SK-N-SH (cell line): ENCODE measurements around the gene STARD13. TPM values are rescaled to one million over a fixed set of nuclear protein-coding genes. Genes with fewer than 3 reads are reported as not detected.

Experiments used
- CTCF ChIA-PET: fragments of 300-600, 350-600 bp; formaldehyde crosslinking; extraction: SDS; loops from one replicate; lab custom pipeline; 2021; lab: Yijun Ruan, JAX
- POLR2A ChIA-PET: fragments of 350-600 bp; sonication (Branson Sonifier 250); formaldehyde crosslinking; extraction: SDS; loops from one replicate; lab custom pipeline; 2020; ENCODE audit warnings: antibody characterized with exemption, inconsistent platforms; lab: Yijun Ruan, JAX
- DNase-seq: peaks from one replicate; pipeline ENCODE4 v3.0.0; 2012
- H2AFZ ChIP-seq: fragments of 200-600 bp; sonication (generic); 2 replicates; pipeline ENCODE4 v1.8.1; 2016; ENCODE audit warnings: antibody characterized with exemption, mild to moderate bottlenecking, low read depth
- H3F3A ChIP-seq: fragments of 200-600 bp; sonication (generic); replicated peaks from 2 replicates; pipeline ENCODE3; 2016; ENCODE audit warnings: antibody characterized with exemption, mild to moderate bottlenecking; ENCODE audit not compliant: insufficient read depth
- H3K27ac ChIP-seq, 2 experiments: fragments of 200-500 bp in 1 of 2; fragments of 200-600 bp in 1 of 2; sonication (Bioruptor generic) in 1 of 2; sonication (generic), shearing (Covaris generic) in 1 of 2; 2 replicates each; pipeline versions ENCODE4 v1.5.1 to v1.6.1; 2014 to 2016; ENCODE audit warnings: low read depth in 2 of 2, inconsistent platforms in 1 of 2, low read length in 1 of 2, mild to moderate bottlenecking in 1 of 2, mixed read lengths in 1 of 2
- H3K27me3 ChIP-seq: fragments of 200-600 bp; sonication (generic), shearing (Covaris generic); 2 replicates; pipeline ENCODE4 v1.6.1; 2016; ENCODE audit warnings: mixed run types; ENCODE audit not compliant: insufficient read depth
- H3K36me3 ChIP-seq, 2 experiments: fragments of 200-500 bp in 1 of 2; fragments of 200-600 bp in 1 of 2; sonication (Bioruptor generic) in 1 of 2; sonication (generic) in 1 of 2; replicated peaks in 1 of 2; 2 replicates each; pipeline versions ENCODE3 to v1.5.1; 2014 to 2016; ENCODE audit warnings: low read length in 1 of 2, mild to moderate bottlenecking in 1 of 2; ENCODE audit not compliant: insufficient read depth in 2 of 2, control insufficient read depth in 1 of 2
- H3K4me1 ChIP-seq, 2 experiments: fragments of 200-500 bp in 1 of 2; fragments of 200-600 bp in 1 of 2; sonication (Bioruptor generic) in 1 of 2; sonication (generic), shearing (Covaris generic) in 1 of 2; 2 replicates each; pipeline versions ENCODE4 v1.5.1 to v1.6.1; 2014 to 2016; ENCODE audit warnings: low read depth in 1 of 2, low read length in 1 of 2, mixed run types in 1 of 2; ENCODE audit not compliant: insufficient read depth in 2 of 2, control insufficient read depth in 1 of 2
- H3K4me2 ChIP-seq: fragments of 200-600 bp; sonication (generic), shearing (Covaris generic); 2 replicates; pipeline ENCODE4 v1.6.1; 2017; ENCODE audit warnings: mixed run types
- H3K4me3 ChIP-seq, 2 experiments: fragments of 200-500 bp in 1 of 2; fragments of 200-600 bp in 1 of 2; sonication (Bioruptor generic) in 1 of 2; sonication (generic), shearing (Covaris generic) in 1 of 2; 2 replicates each; pipeline versions ENCODE4 v1.5.1 to v1.8.1; 2014 to 2016; ENCODE audit warnings: low read depth in 2 of 2, inconsistent platforms in 1 of 2, low read length in 1 of 2, mild to moderate bottlenecking in 1 of 2, mixed read lengths in 1 of 2, moderate library complexity in 1 of 2
- H3K79me2 ChIP-seq: fragments of 200-600 bp; sonication (generic); 2 replicates; pipeline ENCODE4 v1.8.1; 2017; ENCODE audit warnings: mild to moderate bottlenecking; ENCODE audit not compliant: insufficient read depth
- H3K9ac ChIP-seq: fragments of 200-600 bp; sonication (generic); 2 replicates; pipeline ENCODE4 v1.6.1; 2017; ENCODE audit warnings: mixed run types
- H3K9me2 ChIP-seq: fragments of 200-600 bp; sonication (generic); 2 replicates; pipeline ENCODE4 v1.6.1; 2017; ENCODE audit warnings: mixed run types
- H3K9me3 ChIP-seq: fragments of 200-600 bp; sonication (generic); 2 replicates; pipeline ENCODE4 v1.6.1; 2017; ENCODE audit warnings: mixed run types, mild to moderate bottlenecking, moderate library complexity
- H4K20me1 ChIP-seq: fragments of 200-600 bp; sonication (generic); 2 replicates; pipeline ENCODE4 v1.6.1; 2017; ENCODE audit warnings: mild to moderate bottlenecking, mixed run types; ENCODE audit not compliant: insufficient read depth
- ELF1 ChIP-seq: IDR thresholded peaks from 2 replicates; pipeline ENCODE4 v1.4.0; 2012
- EP300 ChIP-seq, 2 experiments: IDR thresholded peaks; 2 replicates each; pipeline versions ENCODE4 v1.4.0 to v1.6.1; 2012; ENCODE audit warnings: borderline replicate concordance in 1 of 2, low read depth in 1 of 2, low read length in 1 of 2
- FOSL2 ChIP-seq: IDR thresholded peaks from 2 replicates; pipeline ENCODE4 v1.4.0; 2012; ENCODE audit warnings: low read depth, mild to moderate bottlenecking, moderate library complexity, borderline replicate concordance
- FOXJ3 ChIP-seq: sonication (generic); formaldehyde crosslinking; IDR thresholded peaks from 2 replicates; pipeline ENCODE4 v1.5.1; 2020; ENCODE audit warnings: mild to moderate bottlenecking, missing genetic modification reagents
- GABPA ChIP-seq: IDR thresholded peaks from 2 replicates; pipeline ENCODE4 v1.4.0; 2012; ENCODE audit warnings: low read depth, mild to moderate bottlenecking
- GATA2 ChIP-seq: sonication (generic); formaldehyde crosslinking; IDR thresholded peaks from 2 replicates; pipeline ENCODE4 v1.5.0; 2020; ENCODE audit warnings: mild to moderate bottlenecking, missing genetic modification reagents
- NRF1 ChIP-seq: IDR thresholded peaks from 2 replicates; pipeline ENCODE4 v1.6.1; 2012; ENCODE audit warnings: low read depth, mild to moderate bottlenecking, low read length
- RAD21 ChIP-seq: IDR thresholded peaks from 2 replicates; pipeline ENCODE4 v1.6.1; 2012; ENCODE audit warnings: mild to moderate bottlenecking, low read length
- RXRA ChIP-seq: IDR thresholded peaks from 2 replicates; pipeline ENCODE4 v1.4.0; 2012; ENCODE audit warnings: low read depth, mild to moderate bottlenecking, borderline replicate concordance
- SIN3A ChIP-seq: IDR thresholded peaks from 2 replicates; pipeline ENCODE4 v1.6.1; 2012; ENCODE audit warnings: low read depth, mild to moderate bottlenecking, low read length, moderate library complexity, borderline replicate concordance
- WGBS: methylation state at CpG from one replicate; pipeline ENCODE4 v1.1.6; 2017; ENCODE audit warnings: low lambda C conversion rate; 5-methylcytosine and 5-hydroxymethylcytosine counted together
- polyA plus RNA-seq, 3 experiments: library from polyadenylated mRNA; depleted of rRNA; stranded (reverse); fragments of >200 nt; gene quantifications; 2 replicates each; pipeline ENCODE4 v1.2.3, GENCODE V29; 2012
- TF ChIP-seq, protein P1 (sequence below): IDR thresholded peaks from 2 replicates; pipeline ENCODE4 v1.6.1; 2012; ENCODE audit warnings: mild to moderate bottlenecking, low read depth, low read length, moderate library complexity
- TF ChIP-seq, protein P2 (sequence below): fragments of 150-350 bp; IDR thresholded peaks from 2 replicates; pipeline ENCODE4 v1.6.1; 2017; ENCODE audit warnings: antibody characterized with exemption, low read length, low read depth, borderline replicate concordance
- TF ChIP-seq, protein P3 (sequence below): IDR thresholded peaks from 2 replicates; pipeline ENCODE4; 2012
- TF ChIP-seq, protein P4 (sequence below): IDR thresholded peaks from 2 replicates; pipeline ENCODE4 v1.4.0; 2012; ENCODE audit warnings: low read depth, borderline replicate concordance

Gene STARD13
- polyA plus RNA-seq, 1 of the 3 experiments (the other 2 are of a cell fraction) = 5.7 TPM

DNA sequence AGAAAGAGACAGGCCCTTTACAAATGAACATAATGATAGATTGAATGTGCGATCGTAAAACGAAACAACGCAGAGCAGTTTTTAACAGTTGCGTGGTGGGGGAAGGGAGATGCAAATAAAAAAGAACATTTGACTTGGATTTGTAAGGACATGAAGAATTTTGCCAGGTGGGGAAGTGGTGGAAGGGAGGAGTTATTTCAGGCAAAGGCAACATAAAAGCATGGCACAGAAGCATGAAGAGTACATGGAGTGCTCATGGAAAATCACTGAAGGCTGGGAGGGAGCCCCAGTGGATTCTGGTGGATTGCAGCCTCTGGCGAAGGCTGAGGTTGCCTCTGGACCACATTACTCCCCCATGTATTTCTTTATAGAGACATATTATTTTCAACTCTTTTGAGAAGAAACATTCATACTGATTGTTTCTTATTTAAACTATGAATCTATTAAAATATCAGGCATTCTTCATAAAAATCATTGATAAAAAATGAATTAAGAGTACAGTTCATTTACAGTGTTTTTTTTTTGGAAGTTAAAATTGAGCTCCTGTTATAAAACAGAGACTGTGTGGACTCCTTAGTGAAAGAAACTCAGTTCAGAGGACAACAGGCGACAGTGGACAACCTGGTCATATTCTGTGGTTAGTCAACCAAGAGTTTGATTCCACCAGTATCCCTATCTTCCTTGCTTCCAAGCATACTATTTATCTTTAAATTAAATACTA, 57.5 kb downstream of the STARD13 start (continued):
- no peak for TF ChIP-seq EP300 (IDR thresholded peaks at IDR 0.05; ENCODE audit: borderline replicate concordance in 1 of 2, low read depth in 1 of 2, low read length in 1 of 2)
- TF ChIP-seq GABPA = no peak
- no peak for TF ChIP-seq NRF1

DNA sequence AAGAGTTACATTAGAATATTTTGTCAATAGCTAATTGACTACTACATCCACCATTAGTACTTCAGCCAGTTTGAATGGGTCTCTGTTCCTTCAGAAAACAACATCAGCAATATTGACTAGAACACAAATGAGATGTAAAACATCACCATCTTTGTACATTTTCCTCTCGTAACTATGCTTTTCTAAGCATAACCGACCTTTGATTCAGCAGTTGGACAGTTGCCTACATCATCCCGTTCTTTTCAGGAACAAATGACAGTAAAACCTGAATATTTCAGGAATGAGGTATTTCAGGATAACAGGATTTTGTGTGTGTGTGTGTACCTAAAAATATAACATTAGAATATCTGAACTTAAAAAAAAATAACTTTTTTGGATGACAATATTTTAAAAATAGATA, 60.9 kb downstream of the STARD13 start:
- Histone ChIP-seq H3K9me2 (no peaks in the 10 kb centered on the region), H3F3A (peaks cover 12% of the 10 kb centered on the region), H3K4me1 (peaks cover 15 to 28% of the 10 kb centered on the region in 2 experiments), H3K36me3 (no peaks in the 10 kb centered on the region), H3K27me3 (no peaks in the 10 kb centered on the region), H3K9ac (no peak overlapping the region), H2AFZ (no peak overlapping the region), H3K79me2 (peaks cover 80% of the 10 kb centered on the region), H3K4me2 (no peak overlapping the region), H3K4me3 (no peak overlapping the region), H4K20me1 (no peaks in the 10 kb centered on the region), H3K27ac (no peak overlapping the region), H3K9me3 (no peaks in the 10 kb centered on the region; the same call in 1 of the 2 replicates)
- 91% methylated on average over 3 of the region's 3 CpGs for WGBS
- CTCF ChIA-PET = interaction anchor here (1.5 to 2.3 kb wide), 3 partner anchors 316 to 639 kb away, joined by 4 to 8 read pairs (median 8); partner anchors contain the start of gene PDS5B
- TF ChIP-seq, protein P1, sequence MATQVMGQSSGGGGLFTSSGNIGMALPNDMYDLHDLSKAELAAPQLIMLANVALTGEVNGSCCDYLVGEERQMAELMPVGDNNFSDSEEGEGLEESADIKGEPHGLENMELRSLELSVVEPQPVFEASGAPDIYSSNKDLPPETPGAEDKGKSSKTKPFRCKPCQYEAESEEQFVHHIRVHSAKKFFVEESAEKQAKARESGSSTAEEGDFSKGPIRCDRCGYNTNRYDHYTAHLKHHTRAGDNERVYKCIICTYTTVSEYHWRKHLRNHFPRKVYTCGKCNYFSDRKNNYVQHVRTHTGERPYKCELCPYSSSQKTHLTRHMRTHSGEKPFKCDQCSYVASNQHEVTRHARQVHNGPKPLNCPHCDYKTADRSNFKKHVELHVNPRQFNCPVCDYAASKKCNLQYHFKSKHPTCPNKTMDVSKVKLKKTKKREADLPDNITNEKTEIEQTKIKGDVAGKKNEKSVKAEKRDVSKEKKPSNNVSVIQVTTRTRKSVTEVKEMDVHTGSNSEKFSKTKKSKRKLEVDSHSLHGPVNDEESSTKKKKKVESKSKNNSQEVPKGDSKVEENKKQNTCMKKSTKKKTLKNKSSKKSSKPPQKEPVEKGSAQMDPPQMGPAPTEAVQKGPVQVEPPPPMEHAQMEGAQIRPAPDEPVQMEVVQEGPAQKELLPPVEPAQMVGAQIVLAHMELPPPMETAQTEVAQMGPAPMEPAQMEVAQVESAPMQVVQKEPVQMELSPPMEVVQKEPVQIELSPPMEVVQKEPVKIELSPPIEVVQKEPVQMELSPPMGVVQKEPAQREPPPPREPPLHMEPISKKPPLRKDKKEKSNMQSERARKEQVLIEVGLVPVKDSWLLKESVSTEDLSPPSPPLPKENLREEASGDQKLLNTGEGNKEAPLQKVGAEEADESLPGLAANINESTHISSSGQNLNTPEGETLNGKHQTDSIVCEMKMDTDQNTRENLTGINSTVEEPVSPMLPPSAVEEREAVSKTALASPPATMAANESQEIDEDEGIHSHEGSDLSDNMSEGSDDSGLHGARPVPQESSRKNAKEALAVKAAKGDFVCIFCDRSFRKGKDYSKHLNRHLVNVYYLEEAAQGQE = 0 out of 2 replicates have a peak, but pooled peaks have one; percentile 40
- TF ChIP-seq FOXJ3 (CRISPR knock-in tag) (no peak), ELF1 (no peak), FOSL2 (no peak)
- POLR2A ChIA-PET = interaction anchor here (0.6 kb wide), 1 partner anchor 449 kb away, joined by 3 read pairs; no protein-coding TSS in a partner anchor
- no peak for DNase-seq

DNA sequence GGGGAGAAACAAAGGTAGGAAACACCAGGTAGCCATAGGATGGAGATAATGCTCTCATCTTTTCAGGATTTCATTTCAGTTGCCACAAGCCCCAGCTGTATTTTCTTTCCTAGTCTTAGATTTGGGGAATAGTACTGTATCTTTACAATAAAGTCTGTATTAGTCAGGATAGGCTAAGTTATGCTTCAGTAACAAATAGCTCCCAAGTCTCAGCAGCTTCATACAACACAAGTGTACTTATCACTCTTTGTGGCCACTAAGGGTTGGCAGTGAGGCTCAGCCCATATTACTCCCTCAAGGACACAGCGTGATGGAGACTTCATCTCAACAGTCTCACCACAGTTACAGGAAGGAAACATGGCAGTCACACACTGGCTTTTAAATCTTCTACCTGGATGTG, 61.4 kb downstream of the STARD13 start:
- no peak for DNase-seq
- Histone ChIP-seq H3F3A (peaks cover 7% of the 10 kb centered on the region), H3K79me2 (peaks cover 75% of the 10 kb centered on the region), H3K36me3 (no peaks in the 10 kb centered on the region), H3K4me1 (peaks cover 10 to 23% of the 10 kb centered on the region in 2 experiments), H3K27me3 (no peaks in the 10 kb centered on the region), H2AFZ (no peak overlapping the region), H4K20me1 (no peaks in the 10 kb centered on the region), H3K9me2 (no peaks in the 10 kb centered on the region), H3K4me3 (no peak overlapping the region; a peak in 1 of 4 replicates), H3K4me2 (no peak overlapping the region), H3K9ac (no peak overlapping the region), H3K9me3 (no peaks in the 10 kb centered on the region; the same call in 1 of the 2 replicates), H3K27ac (no peak overlapping the region)
- ChIA-PET CTCF (interaction anchor here (1.5 to 2.3 kb wide), 2 partner anchors 318 to 638 kb away, joined by 4 to 8 read pairs; partner anchors contain the start of gene PDS5B), POLR2A (interaction anchor here (0.6 kb wide), 1 partner anchor 448 kb away, joined by 3 read pairs; no protein-coding TSS in a partner anchor)
- WGBS = 88% methylated on average over 1 of the region's 1 CpG
- TF ChIP-seq RAD21 (no peak), RXRA (no peak), GATA2 (CRISPR knock-in tag) (no peak), SIN3A (no peak), FOXJ3 (CRISPR knock-in tag) (no peak)
- TF ChIP-seq, protein P2, sequence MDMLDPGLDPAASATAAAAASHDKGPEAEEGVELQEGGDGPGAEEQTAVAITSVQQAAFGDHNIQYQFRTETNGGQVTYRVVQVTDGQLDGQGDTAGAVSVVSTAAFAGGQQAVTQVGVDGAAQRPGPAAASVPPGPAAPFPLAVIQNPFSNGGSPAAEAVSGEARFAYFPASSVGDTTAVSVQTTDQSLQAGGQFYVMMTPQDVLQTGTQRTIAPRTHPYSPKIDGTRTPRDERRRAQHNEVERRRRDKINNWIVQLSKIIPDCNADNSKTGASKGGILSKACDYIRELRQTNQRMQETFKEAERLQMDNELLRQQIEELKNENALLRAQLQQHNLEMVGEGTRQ = no peak
- TF ChIP-seq, protein P3, sequence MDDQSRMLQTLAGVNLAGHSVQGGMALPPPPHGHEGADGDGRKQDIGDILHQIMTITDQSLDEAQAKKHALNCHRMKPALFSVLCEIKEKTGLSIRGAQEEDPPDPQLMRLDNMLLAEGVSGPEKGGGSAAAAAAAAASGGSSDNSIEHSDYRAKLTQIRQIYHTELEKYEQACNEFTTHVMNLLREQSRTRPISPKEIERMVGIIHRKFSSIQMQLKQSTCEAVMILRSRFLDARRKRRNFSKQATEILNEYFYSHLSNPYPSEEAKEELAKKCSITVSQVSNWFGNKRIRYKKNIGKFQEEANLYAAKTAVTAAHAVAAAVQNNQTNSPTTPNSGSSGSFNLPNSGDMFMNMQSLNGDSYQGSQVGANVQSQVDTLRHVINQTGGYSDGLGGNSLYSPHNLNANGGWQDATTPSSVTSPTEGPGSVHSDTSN = no peak
- TF ChIP-seq, protein P4, sequence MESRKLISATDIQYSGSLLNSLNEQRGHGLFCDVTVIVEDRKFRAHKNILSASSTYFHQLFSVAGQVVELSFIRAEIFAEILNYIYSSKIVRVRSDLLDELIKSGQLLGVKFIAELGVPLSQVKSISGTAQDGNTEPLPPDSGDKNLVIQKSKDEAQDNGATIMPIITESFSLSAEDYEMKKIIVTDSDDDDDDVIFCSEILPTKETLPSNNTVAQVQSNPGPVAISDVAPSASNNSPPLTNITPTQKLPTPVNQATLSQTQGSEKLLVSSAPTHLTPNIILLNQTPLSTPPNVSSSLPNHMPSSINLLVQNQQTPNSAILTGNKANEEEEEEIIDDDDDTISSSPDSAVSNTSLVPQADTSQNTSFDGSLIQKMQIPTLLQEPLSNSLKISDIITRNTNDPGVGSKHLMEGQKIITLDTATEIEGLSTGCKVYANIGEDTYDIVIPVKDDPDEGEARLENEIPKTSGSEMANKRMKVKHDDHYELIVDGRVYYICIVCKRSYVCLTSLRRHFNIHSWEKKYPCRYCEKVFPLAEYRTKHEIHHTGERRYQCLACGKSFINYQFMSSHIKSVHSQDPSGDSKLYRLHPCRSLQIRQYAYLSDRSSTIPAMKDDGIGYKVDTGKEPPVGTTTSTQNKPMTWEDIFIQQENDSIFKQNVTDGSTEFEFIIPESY = no peak
